K562 (cell line): Measurements from ENCODE around the gene NRM. TPM values are rescaled to one million over a fixed set of nuclear protein-coding genes. Genes with fewer than 3 reads are reported as not detected.
"Not testable (repeated sequence)": the region's sequence is repeated elsewhere in the genome, so short reads cannot be mapped to it uniquely, and the experiment has no call there.

Experiments
- ATAC-seq: fragments of 200-7000 bp; cut with Tn5 transposase; 3 replicates; pipeline ENCODE4 v1.9.1; 2020; ENCODE audit warnings: moderate library complexity
- BruUV-seq: library from RNA; stranded (reverse); fragments of 400-500 nt; replicated peaks from 2 replicates; lab custom pipeline; 2021; lab: Mats Ljungman, UMichigan
- CTCF ChIA-PET: fragments of 300-600 bp; formaldehyde crosslinking; extraction: SDS; loops from one replicate; lab custom pipeline; 2021; ENCODE audit warnings: low intra/inter-chr PET ratio; lab: Yijun Ruan, JAX
- POLR2A ChIA-PET: fragments of 300-600, 350-650 bp; sonication (Branson Sonifier 250); formaldehyde crosslinking; extraction: SDS; loops from one replicate; lab custom pipeline; 2021; ENCODE audit warnings: antibody characterized with exemption, inconsistent platforms; lab: Yijun Ruan, JAX
- DNase-seq, 4 experiments: peaks; one replicate each; pipeline versions ENCODE4 v3.0.0 to v3.0.0-alpha.2; 2011 to 2018; ENCODE audit warnings: low spot score in 3 of 4, mixed read lengths in 3 of 4; ENCODE audit errors: extremely low read depth in 1 of 4
- FAIRE-seq: peaks from 2 replicates; lab custom pipeline; 2011; peaks lifted over from hg19 to GRCh38; lab: Jason Lieb, UNC
- H2AFZ ChIP-seq: 2 replicates; pipeline ENCODE4 v1.6.0; 2011; ENCODE audit warnings: low read depth, low read length, control low read depth, inconsistent platforms
- H3K27ac ChIP-seq: fragments of 200-600 bp; 3 replicates; pipeline ENCODE4 v1.8.0; 2011; ENCODE audit warnings: low read depth, mild to moderate bottlenecking, control low read depth, inconsistent platforms, low read length, moderate library complexity, mixed read lengths; ENCODE audit errors: extremely low read depth
- H3K27me3 ChIP-seq, 2 experiments: fragments of 300-600 bp in 1 of 2; 2 replicates in 1 of 2; 3 replicates in 1 of 2; pipeline versions ENCODE4 v1.6.0 to v1.8.0; 2011; ENCODE audit warnings: inconsistent platforms in 2 of 2, low read length in 2 of 2, mild to moderate bottlenecking in 1 of 2, mixed read lengths in 1 of 2, moderate library complexity in 1 of 2; ENCODE audit not compliant: control insufficient read depth in 2 of 2, insufficient read depth in 2 of 2
- H3K36me3 ChIP-seq: fragments of 300-600 bp; 3 replicates; pipeline ENCODE4 v1.8.0; 2011; ENCODE audit warnings: mild to moderate bottlenecking, low read length, inconsistent platforms; ENCODE audit not compliant: control insufficient read depth, insufficient read depth
- H3K4me1 ChIP-seq, 2 experiments: fragments of 200-600 bp in 1 of 2; replicated peaks in 1 of 2; 2 replicates in 1 of 2; 3 replicates in 1 of 2; pipeline versions ENCODE4 v1.5.1 to v1.8.0; 2011; ENCODE audit warnings: inconsistent platforms in 2 of 2, low read length in 2 of 2, mild to moderate bottlenecking in 1 of 2, mixed read lengths in 1 of 2, moderate library complexity in 1 of 2; ENCODE audit not compliant: control insufficient read depth in 2 of 2, insufficient read depth in 2 of 2
- H3K4me2 ChIP-seq: 2 replicates; pipeline ENCODE4 v1.6.1; 2011; ENCODE audit warnings: low read length, control low read depth, inconsistent platforms, mixed read lengths; ENCODE audit not compliant: insufficient read depth
- H3K4me3 ChIP-seq: fragments of 200-600 bp; sonication (generic), shearing (Covaris generic); 2 replicates; pipeline ENCODE4 v1.5.1; 2016; ENCODE audit warnings: control low read depth, inconsistent platforms
- H3K79me2 ChIP-seq: fragments of 200-600 bp; 3 replicates; pipeline ENCODE4 v1.8.0; 2011; ENCODE audit warnings: low read length, inconsistent platforms; ENCODE audit not compliant: control insufficient read depth, insufficient read depth
- H3K9ac ChIP-seq, 2 experiments: 2 replicates each; pipeline versions ENCODE4 v1.6.0 to v1.6.1; 2011; ENCODE audit warnings: low read depth in 2 of 2, low read length in 2 of 2, control low read depth in 1 of 2, inconsistent platforms in 1 of 2, mild to moderate bottlenecking in 1 of 2, mixed read lengths in 1 of 2; ENCODE audit not compliant: insufficient read depth in 1 of 2
- H3K9me1 ChIP-seq: one replicate; pipeline ENCODE4 v1.6.0; 2011; ENCODE audit warnings: inconsistent platforms, mild to moderate bottlenecking, low read length, moderate library complexity; ENCODE audit not compliant: control insufficient read depth, insufficient read depth
- H3K9me3 ChIP-seq: replicated peaks from 2 replicates; pipeline ENCODE4 v1.5.1; 2011; ENCODE audit warnings: low read depth, low read length, inconsistent platforms; ENCODE audit not compliant: control insufficient read depth, insufficient read depth
- H4K20me1 ChIP-seq: replicated peaks from 2 replicates; pipeline ENCODE4 v1.6.1; 2011; ENCODE audit warnings: low read length, inconsistent platforms, mixed read lengths; ENCODE audit not compliant: control insufficient read depth, insufficient read depth
- GTF2E2 ChIP-seq: fragments of 200-800 bp; sonication (Bioruptor generic); IDR thresholded peaks from 2 replicates; pipeline ENCODE4 v1.6.1; 2016; ENCODE audit warnings: missing genetic modification characterization, missing compliant biosample characterization
- POLR2G ChIP-seq: fragments of 200-400 bp; formaldehyde crosslinking; IDR thresholded peaks from 2 replicates; pipeline ENCODE4 v1.6.1; 2017; ENCODE audit warnings: low read depth, mild to moderate bottlenecking, antibody characterized with exemption, low read length, moderate library complexity
- RBM17 ChIP-seq: fragments of 200-400 bp; formaldehyde crosslinking; IDR thresholded peaks from 2 replicates; pipeline ENCODE4 v1.6.1; 2017; ENCODE audit warnings: low read depth, mild to moderate bottlenecking, low read length, borderline replicate concordance
- WGBS: fragments of 100-300 bp; shearing (Covaris generic); methylation state at CpG from one replicate; pipeline ENCODE4 v1.1.6; 2016; ENCODE audit warnings: low coverage, mixed read lengths; ENCODE audit not compliant: insufficient coverage; ENCODE audit errors: missing lambda C conversion rate; 5-methylcytosine and 5-hydroxymethylcytosine counted together
- in situ Hi-C: fragments of 300-500 bp; cut with MboI; formaldehyde crosslinking; loops from 4 replicates; pipeline ENCODE4 v1.15.0; 2018; ENCODE audit warnings: inconsistent platforms, mixed read lengths
- intact Hi-C: fragments of 100-400 bp; cut with micrococcal nuclease; formaldehyde crosslinking; loops from 2 replicates; pipeline ENCODE4 v1.14.2; 2022
- polyA plus RNA-seq, 8 experiments: library from polyadenylated mRNA; depleted of rRNA in 4 of 8; stranded (reverse) in 5 of 8; unstranded in 3 of 8; fragments of >200 nt; fragmentation: Nextera tagmentation in 2 of 8; fragmentation: Illumina TruSeq in 1 of 8; extraction: Ambion mirVana in 2 of 8; extraction: Trizol in 1 of 8; gene quantifications; 2 replicates each; pipeline versions ENCODE4 v1.2.1 to v1.2.3, GENCODE V29; 2011 to 2014; ENCODE audit warnings: inconsistent platforms in 1 of 8, missing spikeins in 1 of 8
- total RNA-seq, 7 experiments: library from RNA; depleted of rRNA in 6 of 7; stranded (reverse); fragments of >200 nt in 6 of 7; fragmentation: Illumina TruSeq in 2 of 7; extraction: Trizol in 2 of 7; gene quantifications; 2 replicates each; pipeline versions ENCODE4 v1.2.1 to v1.2.3, GENCODE V29; 2011 to 2021; ENCODE audit warnings: low replicate concordance in 1 of 7

The NRM gene
- total and polyA plus RNA-seq, 9 of the 15 experiments (the other 6 are each of a cell fraction or from before 2014, with no cell fraction given), result 9.7 to 58.2 (median 18.1) TPM

- Histone ChIP-seq H3K36me3 (peaks cover 77% of the 10 kb centered on the region), H3K4me1 (peaks cover 7 to 9% of the 10 kb centered on the region in 2 experiments), H3K9me1 (peaks cover 1% of the 10 kb centered on the region), H3K27ac (no peak overlapping the region), H4K20me1 (no peaks in the 10 kb centered on the region), H3K9ac (peak overlapping the region in 1 of 2 experiments; percentile 38; a peak in 1 of 4 replicates), H2AFZ (no peak overlapping the region), H3K4me3 (no peak overlapping the region), H3K79me2 (no peaks in the 10 kb centered on the region), H3K4me2 (no peak overlapping the region), H3K27me3 (no peaks in the 10 kb centered on the region), H3K9me3 (no peaks in the 10 kb centered on the region)
- WGBS, result 93% methylated on average over 33 of the region's 34 CpGs
- intact Hi-C loops, result no loop called here
- in situ Hi-C loops, result no loop called here
- ChIA-PET POLR2A (interaction anchor here (0.6 to 2.5 kb wide), 5 partner anchors 15 to 516 kb away, joined by 3 to 12 read pairs (median 5); partner anchors contain the start of genes MRPS18B and PPP1R10), CTCF (no interaction called here)
- ATAC-seq, result no peak
- FAIRE-seq, result no peak
- TSS peak; percentile 37 for BruUV-seq
- no peak for DNase-seq
- TF ChIP-seq POLR2G (0 out of 2 replicates have a peak, but pooled peaks have one; percentile 28), GTF2E2 (no peak), RBM17 (no peak)
These were observed 25.6 kb downstream of the NRM start for GRCh38 chr6:30664994-30665767.

DNA sequence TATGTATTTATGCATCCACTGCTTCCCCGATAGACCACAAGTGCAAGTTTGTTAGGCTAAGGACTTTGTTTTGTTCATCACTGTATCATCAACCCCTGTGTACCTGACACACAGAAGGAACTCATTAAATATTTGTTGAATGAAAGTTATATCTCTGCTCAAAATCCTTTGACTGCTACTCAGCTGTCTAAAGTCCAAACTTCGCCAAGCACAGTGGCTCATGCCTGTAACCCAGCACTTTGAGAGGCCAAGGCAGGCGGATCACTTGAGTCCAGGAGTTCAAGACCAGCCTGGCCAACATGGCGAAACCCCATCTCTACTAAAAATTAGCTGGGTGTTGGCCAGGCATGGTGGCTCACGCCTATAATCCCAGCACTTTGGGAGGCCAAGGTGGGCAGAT lies 32.9 kb downstream of the NRM start:
- FAIRE-seq, H3K4me2 ChIP-seq, BruUV-seq, H4K20me1 ChIP-seq, DNase-seq, H3K9me1 ChIP-seq, H3K27me3 ChIP-seq, H3K9me3 ChIP-seq, H3K4me1 ChIP-seq, in situ Hi-C loops, H3K79me2 ChIP-seq, intact Hi-C loops, H2AFZ ChIP-seq, H3K9ac ChIP-seq, ATAC-seq, H3K27ac ChIP-seq, H3K4me3 ChIP-seq: not testable (repeated sequence)
- ChIA-PET POLR2A (interaction anchor here (1.2 to 2.5 kb wide), 4 partner anchors 10 to 43 kb away, joined by 4 to 9 read pairs (median 6); partner anchors contain the start of gene C6orf136), CTCF (interaction anchor here (0.6 kb wide), 1 partner anchor 54 kb away, joined by 3 read pairs; no protein-coding TSS in a partner anchor)
- WGBS, result 72% methylated on average over 5 of the region's 5 CpGs
- H3K36me3 ChIP-seq, result peaks cover 87% of the 10 kb centered on the region
